ENCODE measurements around the gene PALLD. TPM values are rescaled to one million over a fixed set of nuclear protein-coding genes. Genes with fewer than 3 reads are reported as not detected.

The PALLD gene
- total RNA-seq, 1 donor from 2014 or later: 204 TPM

DNA sequence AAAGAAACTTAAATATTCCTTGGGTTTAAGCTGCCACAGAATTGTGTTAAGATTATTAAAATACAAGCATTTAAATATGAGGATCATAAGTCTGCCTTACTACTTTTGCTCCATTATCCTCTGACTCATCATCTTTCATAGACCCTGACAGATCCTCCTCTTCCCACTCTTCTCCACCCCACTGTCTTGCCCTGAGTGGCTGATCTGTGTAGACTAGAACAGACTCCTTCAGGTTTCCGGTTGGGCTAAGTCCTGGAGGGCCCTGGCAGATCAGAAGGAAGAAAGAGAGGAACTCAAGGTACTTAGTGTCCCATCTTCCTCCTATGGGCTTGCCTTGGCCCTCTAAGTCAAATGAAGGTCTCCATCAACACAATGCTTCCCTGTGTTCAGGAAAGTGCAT, 30.7 kb downstream of the PALLD start:
- Histone ChIP-seq H3K27ac (no peak overlapping the region), H3K27me3 (no peaks in the 10 kb centered on the region), H3K36me3 (no peaks in the 10 kb centered on the region), H3K4me1 (no peaks in the 10 kb centered on the region), H3K9me3 (no peaks in the 10 kb centered on the region), H3K4me3 (no peak overlapping the region)
- intact Hi-C loops (cut with DNase I): no loop called here
- TF ChIP-seq, protein P1, sequence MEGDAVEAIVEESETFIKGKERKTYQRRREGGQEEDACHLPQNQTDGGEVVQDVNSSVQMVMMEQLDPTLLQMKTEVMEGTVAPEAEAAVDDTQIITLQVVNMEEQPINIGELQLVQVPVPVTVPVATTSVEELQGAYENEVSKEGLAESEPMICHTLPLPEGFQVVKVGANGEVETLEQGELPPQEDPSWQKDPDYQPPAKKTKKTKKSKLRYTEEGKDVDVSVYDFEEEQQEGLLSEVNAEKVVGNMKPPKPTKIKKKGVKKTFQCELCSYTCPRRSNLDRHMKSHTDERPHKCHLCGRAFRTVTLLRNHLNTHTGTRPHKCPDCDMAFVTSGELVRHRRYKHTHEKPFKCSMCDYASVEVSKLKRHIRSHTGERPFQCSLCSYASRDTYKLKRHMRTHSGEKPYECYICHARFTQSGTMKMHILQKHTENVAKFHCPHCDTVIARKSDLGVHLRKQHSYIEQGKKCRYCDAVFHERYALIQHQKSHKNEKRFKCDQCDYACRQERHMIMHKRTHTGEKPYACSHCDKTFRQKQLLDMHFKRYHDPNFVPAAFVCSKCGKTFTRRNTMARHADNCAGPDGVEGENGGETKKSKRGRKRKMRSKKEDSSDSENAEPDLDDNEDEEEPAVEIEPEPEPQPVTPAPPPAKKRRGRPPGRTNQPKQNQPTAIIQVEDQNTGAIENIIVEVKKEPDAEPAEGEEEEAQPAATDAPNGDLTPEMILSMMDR (IDR thresholded peaks at IDR 0.05): no peak
- no peak for DNase-seq (ENCODE audit: low spot score in 2 of 2)

DNA sequence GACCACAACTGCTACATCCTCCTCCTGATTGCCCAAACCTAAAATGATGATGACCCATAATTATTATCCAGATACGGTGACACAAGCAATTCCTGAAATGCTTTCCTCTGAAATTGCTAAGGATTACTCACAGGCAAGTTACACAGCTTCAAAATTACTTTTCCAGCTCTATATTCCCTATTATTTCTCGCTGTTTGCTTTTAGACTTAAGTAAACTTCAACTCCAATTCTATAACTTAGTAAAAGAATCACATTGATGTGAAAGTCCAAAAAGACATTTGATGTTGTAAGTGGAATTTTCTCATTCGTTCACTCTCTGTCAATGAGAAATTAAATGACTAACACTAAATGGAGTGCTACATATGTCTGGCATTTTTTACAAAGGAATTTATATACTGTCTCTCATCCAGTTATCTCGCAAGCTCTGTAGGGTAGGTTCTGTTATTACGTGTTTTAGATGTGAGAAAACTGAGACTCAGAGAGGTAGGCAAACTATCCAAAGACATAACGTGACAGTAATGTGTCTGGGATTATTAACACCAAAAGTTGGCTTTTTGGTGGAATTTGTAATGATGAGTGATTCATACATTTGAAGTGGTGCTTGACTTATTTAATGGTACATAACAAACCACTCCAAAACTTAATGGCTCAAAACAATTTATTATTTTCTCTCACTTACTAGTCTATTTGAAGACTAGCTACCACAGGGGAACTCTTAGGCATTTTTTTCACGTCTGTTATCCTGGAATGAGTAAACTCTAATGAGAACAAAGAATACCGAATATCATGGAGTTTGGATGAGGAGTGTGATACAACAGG, 31.5 kb downstream of the PALLD start:
- intact Hi-C loops (cut with DNase I): no loop called here
- TF ChIP-seq, protein P1 (IDR thresholded peaks at IDR 0.05): no peak
- DNase-seq (ENCODE audit: low spot score in 2 of 2): no peak
- H3K27me3 ChIP-seq: no peaks in the 10 kb centered on the region
- no peak overlapping the region for H3K4me3 ChIP-seq
- H3K9me3 ChIP-seq: no peaks in the 10 kb centered on the region
- H3K4me1 ChIP-seq: no peaks in the 10 kb centered on the region
- no peak overlapping the region for H3K27ac ChIP-seq
- H3K36me3 ChIP-seq: no peaks in the 10 kb centered on the region

DNA sequence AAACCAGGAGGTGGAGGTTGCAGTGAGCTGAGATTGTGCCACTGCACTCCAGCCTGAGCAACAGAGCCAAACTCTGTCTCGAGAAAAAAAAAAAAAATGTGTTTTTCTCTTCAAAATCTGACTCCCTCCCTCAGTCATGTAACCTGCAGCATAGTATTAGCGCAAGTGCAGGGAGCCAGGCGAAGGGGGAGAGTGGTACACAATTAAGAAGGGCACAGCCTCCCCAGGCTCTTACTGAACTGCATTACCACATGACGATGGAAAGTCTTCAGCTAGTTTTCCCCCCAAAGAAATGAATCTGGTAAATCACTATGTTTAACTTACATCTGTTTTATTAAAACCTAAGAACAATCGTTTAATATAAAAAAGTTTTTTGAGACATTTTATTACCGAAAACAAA, 32.4 kb downstream of the PALLD start:
- intact Hi-C loops (cut with DNase I): no loop called here
- TF ChIP-seq, protein P1 (IDR thresholded peaks at IDR 0.05): no peak

DNA sequence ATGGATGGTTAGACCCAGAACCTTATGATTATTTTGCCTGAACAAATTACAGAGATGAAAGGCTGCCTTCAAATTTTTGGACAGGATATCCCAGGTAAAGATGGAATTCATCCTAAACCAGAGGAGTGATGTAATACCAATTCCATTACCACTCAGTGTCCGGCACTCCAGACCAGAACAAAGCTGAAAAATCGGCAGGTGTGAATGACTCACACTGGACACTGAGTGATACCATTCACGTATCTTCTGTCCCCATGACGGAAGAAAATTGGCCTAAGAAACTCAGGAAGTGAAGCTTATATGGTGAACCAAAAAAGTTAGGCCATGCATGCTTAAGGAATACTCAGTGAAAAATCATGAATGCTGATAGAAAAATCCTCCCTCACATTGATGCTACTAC, 34.5 kb downstream of the PALLD start:
- intact Hi-C loops (cut with DNase I): no loop called here
- no peak overlapping the region for H3K4me3 ChIP-seq
- H3K9me3 ChIP-seq: no peaks in the 10 kb centered on the region
- TF ChIP-seq, protein P1 (IDR thresholded peaks at IDR 0.05): no peak
- no peaks in the 10 kb centered on the region for H3K36me3 ChIP-seq
- DNase-seq (ENCODE audit: low spot score in 2 of 2): no peak
- no peak overlapping the region for H3K27ac ChIP-seq
- H3K27me3 ChIP-seq: no peaks in the 10 kb centered on the region
- no peaks in the 10 kb centered on the region for H3K4me1 ChIP-seq

More for the DNA sequence above, 32.4 kb downstream of the PALLD start:
- no peaks in the 10 kb centered on the region for H3K36me3 ChIP-seq
- no peak overlapping the region for H3K27ac ChIP-seq
- H3K27me3 ChIP-seq: no peaks in the 10 kb centered on the region
- no peaks in the 10 kb centered on the region for H3K9me3 ChIP-seq
- H3K4me3 ChIP-seq: no peak overlapping the region
- H3K4me1 ChIP-seq: no peaks in the 10 kb centered on the region
- no peak for DNase-seq (ENCODE audit: low spot score in 2 of 2)

DNA sequence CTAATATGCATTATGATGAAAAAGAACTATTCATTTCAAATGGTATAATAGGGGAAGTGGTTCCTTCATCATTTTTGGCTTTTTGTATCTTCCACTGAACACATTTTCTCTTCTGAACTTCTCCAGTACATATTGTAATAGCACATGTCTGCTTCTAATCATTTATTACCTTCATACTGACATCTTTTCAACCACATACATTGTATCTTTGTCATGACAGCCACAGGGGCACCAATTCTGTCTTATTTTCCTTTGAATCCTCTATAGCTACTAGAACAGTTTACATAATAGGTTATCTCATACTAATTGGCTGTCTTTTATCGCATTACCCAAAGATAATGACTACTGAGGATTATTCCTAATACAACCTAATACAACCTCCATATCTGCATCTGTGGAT, 37.7 kb downstream of the PALLD start:
- no peaks in the 10 kb centered on the region for H3K9me3 ChIP-seq
- no peak overlapping the region for H3K27ac ChIP-seq
- TF ChIP-seq, protein P1 (IDR thresholded peaks at IDR 0.05): no peak
- intact Hi-C loops (cut with DNase I): no loop called here
- no peak for DNase-seq (ENCODE audit: low spot score in 2 of 2)
- H3K4me3 ChIP-seq: no peak overlapping the region
- H3K27me3 ChIP-seq: no peaks in the 10 kb centered on the region
- no peaks in the 10 kb centered on the region for H3K4me1 ChIP-seq
- H3K36me3 ChIP-seq: no peaks in the 10 kb centered on the region
